Measurements from ENCODE around the gene MAGEB6B. TPM values are rescaled to one million over a fixed set of nuclear protein-coding genes. Genes with fewer than 3 reads are reported as not detected.
"Not testable (repeated sequence)": the region's sequence is repeated elsewhere in the genome, so short reads cannot be mapped to it uniquely, and the experiment has no call there.

Gene MAGEB6B, protein sequence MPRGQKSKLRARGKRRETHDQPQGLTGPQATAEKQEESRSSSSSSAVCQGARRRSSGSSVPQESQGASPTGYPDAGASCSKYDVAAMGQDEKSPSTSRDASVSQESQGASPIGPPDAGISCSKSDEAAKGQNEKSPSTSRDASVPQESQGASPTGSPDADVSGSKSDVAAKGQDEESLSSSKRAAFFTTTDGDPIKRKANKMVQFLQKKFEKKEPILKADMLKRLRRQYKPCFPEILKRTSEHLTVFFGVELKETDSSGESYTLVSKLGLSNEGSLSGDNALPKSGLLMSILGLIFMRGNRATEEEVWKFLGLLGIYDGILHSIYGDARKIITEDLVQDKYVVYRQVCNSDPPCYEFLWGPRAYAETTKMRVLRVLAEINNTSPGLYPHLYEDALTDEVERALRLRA
- not detected for polyA plus RNA-seq (ENCODE audit: insufficient read depth in 1 of 5, insufficient read length in 5 of 5, low replicate concordance in 1 of 5)
- long read RNA-seq, donor 1: 0 reads
- long read RNA-seq, donor 2: 0 reads
- long read RNA-seq, donor 3: 0 reads
- long read RNA-seq, donor 4: 0 reads
- long read RNA-seq, donor 5: 0 reads
- long read RNA-seq, donor 6: 0 reads
- long read RNA-seq, donor 7: 0 reads
- long read RNA-seq, donor 8: 0 reads

GRCh38 chrX:26160301-26160700 is at the start of gene MAGEB6B:
Gene MAGEB6B (plus strand): TSS chrX:26160601. CDS start chrX:26160601, 0 bp downstream.
- DNase-seq: no peak

DNA sequence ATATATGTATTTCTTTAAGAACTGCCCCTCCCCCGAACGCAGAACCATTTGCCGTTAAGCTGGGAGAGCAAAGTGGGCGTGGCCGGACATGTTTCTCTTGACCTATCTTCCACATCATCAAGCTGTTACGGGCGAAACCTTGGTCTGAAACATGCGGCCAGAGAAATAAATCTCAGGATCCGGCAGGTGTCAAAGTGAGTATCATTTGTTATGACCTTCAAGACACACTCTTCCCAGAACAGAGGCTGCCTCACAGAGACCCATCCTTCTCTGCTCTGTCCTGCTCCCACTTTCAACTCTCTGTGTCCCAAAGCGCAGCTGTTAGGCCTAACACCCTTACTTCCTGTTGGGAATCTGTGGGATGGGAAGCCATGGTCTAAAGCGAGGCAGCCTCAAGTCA is 22.1 kb upstream of the MAGEB6B start, which contains the start of gene MAGEB18:
MAGEB18 (plus strand) TSS at position 70 of the 400 bp plus-strand sequence. CDS start 643 bp downstream, outside the sequence.
- DNase-seq: no peak

- no peak for DNase-seq
These were observed 14.4 kb upstream of the MAGEB6B start for GRCh38 chrX:26146024-26146423.

DNA sequence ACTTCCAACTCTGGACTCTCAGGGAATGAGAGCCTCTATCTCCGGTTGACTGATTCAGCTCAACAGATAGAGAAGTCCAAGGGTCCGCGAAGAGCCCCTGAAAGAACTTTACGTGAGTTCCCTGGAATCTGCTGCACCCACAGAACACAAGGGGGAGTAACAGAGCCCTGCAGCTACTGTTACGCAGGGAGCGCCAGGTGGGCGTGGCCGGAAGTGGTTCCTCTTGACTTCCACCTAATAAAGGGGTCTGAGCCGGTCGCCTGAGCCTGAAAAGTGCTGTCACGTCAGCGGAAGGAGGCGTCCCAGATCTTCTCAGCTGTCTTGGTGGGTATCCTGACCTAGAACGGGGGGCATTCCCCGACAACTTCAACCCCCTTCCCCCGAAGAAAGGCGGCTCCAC is 31.8 kb downstream of the MAGEB6B start, which contains the start of gene MAGEB6:
MAGEB6 (plus strand) TSS at position 237 of the 400 bp plus-strand sequence. CDS start 1,407 bp downstream, outside the sequence.
- no peak for DNase-seq

DNA sequence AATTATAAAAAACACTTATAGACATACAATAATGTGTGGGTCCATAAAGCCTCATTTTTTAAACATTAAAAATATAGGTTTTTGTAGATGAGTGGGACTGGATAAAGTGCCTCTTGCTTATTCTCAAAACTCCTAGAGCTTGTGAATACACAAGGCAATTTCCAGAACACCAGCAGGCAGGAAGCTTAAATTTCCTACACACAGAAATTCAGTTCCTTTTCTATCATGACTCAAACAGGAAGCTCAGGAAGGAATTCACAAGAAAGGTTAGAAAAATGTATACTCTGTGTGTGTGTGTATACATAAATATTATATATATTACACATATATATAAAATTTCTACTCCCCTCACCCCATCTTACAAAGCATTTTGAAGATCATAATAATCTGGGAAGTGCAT is 43.2 kb downstream of the MAGEB6B start:
- no peak for DNase-seq

GRCh38 chrX:26204717-26205116 is 44.3 kb downstream of the MAGEB6B start:
- not testable (repeated sequence) for DNase-seq

DNA sequence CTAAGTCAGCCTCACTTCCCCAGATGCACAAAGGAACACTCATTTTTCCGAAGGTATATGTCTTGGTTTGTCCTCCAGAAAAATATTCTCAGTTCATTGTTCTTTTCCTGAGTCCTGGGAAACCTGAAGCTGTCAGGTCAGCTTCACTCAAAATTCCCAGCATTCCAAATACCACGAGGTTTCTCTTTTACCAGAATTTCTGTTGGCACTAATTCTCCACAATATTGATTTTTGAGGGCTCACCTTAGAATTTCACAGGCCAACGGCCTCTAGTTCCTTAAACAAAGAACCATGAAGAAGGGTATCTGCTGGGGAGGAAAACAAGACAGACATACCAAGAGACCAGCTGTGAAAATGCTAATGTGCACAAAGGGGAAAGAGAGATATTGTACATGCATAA is 47.6 kb downstream of the MAGEB6B start:
- no peak for DNase-seq

Other genes with a start within 250 kb of the MAGEB6B start
- not detected for gene MAGEB18, start 22.3 kb upstream of the MAGEB6B start, polyA plus RNA-seq (ENCODE audit: insufficient read depth in 1 of 5, insufficient read length in 5 of 5, low replicate concordance in 1 of 5)
- not detected for gene MAGEB6, start 31.8 kb downstream of the MAGEB6B start, polyA plus RNA-seq (ENCODE audit: insufficient read depth in 1 of 5, insufficient read length in 5 of 5, low replicate concordance in 1 of 5)
- gene MAGEB5, start 55.6 kb downstream of the MAGEB6B start, polyA plus RNA-seq (ENCODE audit: insufficient read depth in 1 of 5, insufficient read length in 5 of 5, low replicate concordance in 1 of 5): not detected

Measured in right lung (tissue), 10 donors.